A673 (cell line): ENCODE results near the gene STPG1. TPM values are rescaled to one million over a fixed set of nuclear protein-coding genes. Genes with fewer than 3 reads are reported as not detected.

Experiments
- BruUV-seq: library from RNA; stranded (reverse); fragments of 400-500 nt; replicated peaks from 2 replicates; lab custom pipeline; 2021; lab: Mats Ljungman, UMichigan
- CTCF ChIA-PET: fragments of 300-600 bp; sonication (Branson Sonifier 250); formaldehyde crosslinking; loops from one replicate; lab custom pipeline; 2022; ENCODE audit warnings: antibody characterized with exemption; lab: Charles Lee
- POLR2A ChIA-PET: fragments of 300-600 bp; sonication (Branson Sonifier 250); formaldehyde crosslinking; loops from one replicate; lab custom pipeline; 2022; ENCODE audit warnings: antibody characterized with exemption; ENCODE audit not compliant: low non-redundant PET; lab: Charles Lee
- DNase-seq: peaks from one replicate; pipeline ENCODE4 v3.0.0-alpha.2; 2015; ENCODE audit warnings: low spot score
- H3K27ac ChIP-seq: fragments of 200-600 bp; sonication (generic); 2 replicates; pipeline ENCODE4 v1.5.1; 2016; ENCODE audit warnings: mixed run types, low read depth, mild to moderate bottlenecking, mixed read lengths, antibody characterized with exemption, low read length; ENCODE audit not compliant: poor library complexity, severe bottlenecking
- H3K27me3 ChIP-seq: fragments of 200-600 bp; sonication (generic); replicated peaks from 2 replicates; pipeline ENCODE4 v1.6.1; 2017; ENCODE audit warnings: mixed run types, low read depth, mild to moderate bottlenecking, mixed read lengths, antibody characterized with exemption, low read length; ENCODE audit not compliant: insufficient read depth, poor library complexity
- H3K36me3 ChIP-seq: fragments of 200-600 bp; sonication (generic); 2 replicates; pipeline ENCODE4 v1.6.1; 2016; ENCODE audit warnings: mixed run types, mild to moderate bottlenecking, mixed read lengths, antibody characterized with exemption, low read length; ENCODE audit not compliant: insufficient read depth, poor library complexity, severe bottlenecking
- H3K4me1 ChIP-seq: fragments of 200-600 bp; sonication (generic); 2 replicates; pipeline ENCODE4 v1.6.1; 2017; ENCODE audit warnings: mixed run types, mild to moderate bottlenecking, mixed read lengths, antibody characterized with exemption, low read length; ENCODE audit not compliant: insufficient read depth, poor library complexity, severe bottlenecking
- H3K4me3 ChIP-seq: fragments of 200-600 bp; sonication (generic); 2 replicates; pipeline ENCODE4 v1.5.1; 2016; ENCODE audit warnings: low read depth, mixed run types, mild to moderate bottlenecking, mixed read lengths, low read length; ENCODE audit not compliant: poor library complexity, severe bottlenecking
- H3K9me3 ChIP-seq: fragments of 200-600 bp; sonication (generic); 2 replicates; pipeline ENCODE4 v1.6.1; 2016; ENCODE audit warnings: mixed run types, low read depth, mild to moderate bottlenecking, mixed read lengths, antibody characterized with exemption, low read length; ENCODE audit not compliant: poor library complexity, severe bottlenecking
- CTCF ChIP-seq: fragments of 300-800, 200-600 bp; sonication (generic); conservative IDR thresholded peaks from 2 replicates; pipeline ENCODE4 v1.5.1; 2017; ENCODE audit warnings: low read depth, mild to moderate bottlenecking, antibody characterized with exemption, low read length, moderate library complexity, mixed read lengths
- EZH2 ChIP-seq: fragments of 200-600 bp; sonication (generic); IDR thresholded peaks from 2 replicates; pipeline ENCODE4 v1.6.1; 2017; ENCODE audit warnings: borderline replicate concordance, low read depth, mild to moderate bottlenecking, mixed read lengths, antibody characterized with exemption, low read length; ENCODE audit not compliant: poor library complexity, severe bottlenecking
- intact Hi-C: fragments of 100-400 bp; cut with micrococcal nuclease; formaldehyde crosslinking; loops from one replicate; pipeline ENCODE4 v1.10.0; 2022; ENCODE audit not compliant: unreplicated experiment
- total RNA-seq: library from RNA; stranded (reverse); gene quantifications from 2 replicates; pipeline ENCODE4 v1.2.3, GENCODE V29; 2021

STPG1 gene
- total RNA-seq, 1 experiment from 2014 or later: 7.2 TPM

- TF ChIP-seq EZH2: no peak
- TF ChIP-seq CTCF: no peak
- DNase-seq: no peak
- ChIA-PET CTCF (interaction anchor here (0.7 kb wide), 1 partner anchor 1050 kb away, joined by 3 read pairs; no protein-coding TSS in a partner anchor), POLR2A (no interaction called here)
- H3K9me3 ChIP-seq: no peaks in the 10 kb centered on the region
- H3K4me1 ChIP-seq: peaks cover 3% of the 10 kb centered on the region
- H3K36me3 ChIP-seq: no peaks in the 10 kb centered on the region
- no peaks in the 10 kb centered on the region for H3K27me3 ChIP-seq
- intact Hi-C loops: no loop called here
- BruUV-seq: no TSS peak
- H3K4me3 ChIP-seq: no peak overlapping the region
- no peak overlapping the region for H3K27ac ChIP-seq
These were observed 38.4 kb downstream of the STPG1 start for GRCh38 chr1:24374891-24375786.

GRCh38 chr1:24373710-24374109, 39.9 kb downstream of the STPG1 start:
- Histone ChIP-seq H3K27ac (no peak overlapping the region), H3K9me3 (no peaks in the 10 kb centered on the region), H3K4me3 (no peak overlapping the region), H3K4me1 (peaks cover 3% of the 10 kb centered on the region), H3K27me3 (no peaks in the 10 kb centered on the region), H3K36me3 (no peaks in the 10 kb centered on the region)
- intact Hi-C loops: no loop called here
- TF ChIP-seq CTCF: no peak
- TF ChIP-seq EZH2: no peak
- BruUV-seq: no TSS peak
- CTCF ChIA-PET: interaction anchor here (0.7 kb wide), 1 partner anchor 143 kb away, joined by 3 read pairs; no protein-coding TSS in a partner anchor
- POLR2A ChIA-PET: no interaction called here
- no peak for DNase-seq

GRCh38 chr1:24373044-24373443, 40.5 kb downstream of the STPG1 start:
- H3K4me3 ChIP-seq: no peak overlapping the region
- POLR2A ChIA-PET: no interaction called here
- no peaks in the 10 kb centered on the region for H3K27me3 ChIP-seq
- DNase-seq: no peak
- no peak overlapping the region for H3K27ac ChIP-seq
- no TSS peak for BruUV-seq
- H3K36me3 ChIP-seq: no peaks in the 10 kb centered on the region
- CTCF ChIA-PET: no interaction called here
- H3K9me3 ChIP-seq: no peaks in the 10 kb centered on the region
- TF ChIP-seq CTCF (no peak), EZH2 (no peak)
- intact Hi-C loops: no loop called here
- peaks cover 3% of the 10 kb centered on the region for H3K4me1 ChIP-seq
